Uterus (tissue), 4 donors: ENCODE data around the gene BTBD9. TPM values are rescaled to one million over a fixed set of nuclear protein-coding genes. Genes with fewer than 3 reads are reported as not detected.
"Not testable (repeated sequence)": the region's sequence is repeated elsewhere in the genome, so short reads cannot be mapped to it uniquely, and the experiment has no call there.

Experiments
- DNase-seq, 2 donors: peaks; one replicate each; pipeline ENCODE4 v3.0.0-alpha.2; 2019 to 2020
- H3K27ac ChIP-seq, 2 donors: fragments of 200-600 bp; sonication (generic); 1 replicate in 1 of 2; 2 replicates in 1 of 2; pipeline ENCODE4 v1.5.1; 2016 to 2018
- H3K27me3 ChIP-seq, 2 donors: fragments of 200-600 bp; sonication (generic); one replicate each; pipeline ENCODE4 v1.5.1; 2018 to 2019; ENCODE audit warnings: control low read depth in 1 of 2
- H3K36me3 ChIP-seq, 2 donors: fragments of 200-600 bp; sonication (generic); one replicate each; pipeline ENCODE4 v1.5.1; 2019; ENCODE audit warnings: control low read depth in 1 of 2
- H3K4me1 ChIP-seq, 2 donors: fragments of 200-600 bp; sonication (generic); one replicate each; pipeline ENCODE4 v1.5.1; 2018 to 2019; ENCODE audit warnings: control low read depth in 1 of 2
- H3K4me3 ChIP-seq, 2 donors: fragments of 200-600 bp; sonication (generic); 1 replicate in 1 of 2; 2 replicates in 1 of 2; pipeline ENCODE4 v1.5.1; 2018 to 2019; ENCODE audit warnings: mild to moderate bottlenecking in 1 of 2
- H3K9me3 ChIP-seq, 2 donors: fragments of 200-600 bp; sonication (generic); one replicate each; pipeline ENCODE4 v1.5.1; 2019; ENCODE audit warnings: control low read depth in 1 of 2
- POLR2A ChIP-seq, 2 donors: fragments of 450-650 bp; IDR thresholded peaks; one replicate each; pipeline ENCODE4 v1.6.1; 2016; ENCODE audit warnings: antibody characterized with exemption in 2 of 2, mild to moderate bottlenecking in 1 of 2, moderate library complexity in 1 of 2
- intact Hi-C: fragments of 100-400 bp; cut with DNase I; formaldehyde crosslinking; loops from one replicate; pipeline ENCODE4 v1.15.1; 2023; ENCODE audit warnings: low total_unique reads
- total RNA-seq, 4 donors: library from RNA; depleted of rRNA in 3 of 4; stranded (reverse); fragments of >200 nt in 3 of 4; gene quantifications; one replicate each; pipeline versions ENCODE4 v1.1.0 to v1.2.4, GENCODE V29; 2014 to 2023
- TF ChIP-seq, protein P1 (sequence below), 4 experiments: fragments of 200-600 bp in 2 of 4; fragments of 450-650 bp in 2 of 4; sonication (generic) in 2 of 4; IDR thresholded peaks; one replicate each; pipeline ENCODE4 v1.5.1; 2016 to 2019; ENCODE audit warnings: antibody characterized with exemption in 4 of 4, mild to moderate bottlenecking in 2 of 4, moderate library complexity in 1 of 4
- donor health status: DM: yes; HTN: yes; CAD: no.

BTBD9 gene
- total RNA-seq, 4 donors from 2014 or later, result 10.3 to 50.3 (median 34.4) TPM

DNA sequence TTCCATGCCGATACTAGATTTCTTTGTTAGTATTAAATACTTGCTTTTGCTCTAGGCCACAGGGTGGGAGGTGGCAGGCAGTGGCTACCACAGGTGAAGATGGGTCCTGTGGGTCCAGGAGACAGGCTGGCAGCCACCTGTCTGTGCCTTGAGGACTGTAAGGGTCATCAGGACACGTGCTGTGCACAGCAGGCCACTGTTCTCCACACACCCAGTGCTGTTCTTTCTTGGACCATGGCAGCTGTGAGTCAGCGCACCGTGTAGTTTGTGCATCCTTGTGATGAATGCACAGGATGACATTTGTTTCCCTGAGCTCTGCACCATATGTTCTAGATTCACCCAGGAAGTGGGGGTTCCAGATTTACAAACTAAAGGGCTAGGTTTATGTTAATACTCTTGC lies 503.2 kb downstream of the BTBD9 start:
- Histone ChIP-seq H3K9me3 (no peaks in the 10 kb centered on the region), H3K27me3 (no peaks in the 10 kb centered on the region), H3K36me3 (no peaks in the 10 kb centered on the region), H3K4me1 (no peaks in the 10 kb centered on the region), H3K4me3 (no peak overlapping the region), H3K27ac (no peak overlapping the region)
- TF ChIP-seq, protein P1, sequence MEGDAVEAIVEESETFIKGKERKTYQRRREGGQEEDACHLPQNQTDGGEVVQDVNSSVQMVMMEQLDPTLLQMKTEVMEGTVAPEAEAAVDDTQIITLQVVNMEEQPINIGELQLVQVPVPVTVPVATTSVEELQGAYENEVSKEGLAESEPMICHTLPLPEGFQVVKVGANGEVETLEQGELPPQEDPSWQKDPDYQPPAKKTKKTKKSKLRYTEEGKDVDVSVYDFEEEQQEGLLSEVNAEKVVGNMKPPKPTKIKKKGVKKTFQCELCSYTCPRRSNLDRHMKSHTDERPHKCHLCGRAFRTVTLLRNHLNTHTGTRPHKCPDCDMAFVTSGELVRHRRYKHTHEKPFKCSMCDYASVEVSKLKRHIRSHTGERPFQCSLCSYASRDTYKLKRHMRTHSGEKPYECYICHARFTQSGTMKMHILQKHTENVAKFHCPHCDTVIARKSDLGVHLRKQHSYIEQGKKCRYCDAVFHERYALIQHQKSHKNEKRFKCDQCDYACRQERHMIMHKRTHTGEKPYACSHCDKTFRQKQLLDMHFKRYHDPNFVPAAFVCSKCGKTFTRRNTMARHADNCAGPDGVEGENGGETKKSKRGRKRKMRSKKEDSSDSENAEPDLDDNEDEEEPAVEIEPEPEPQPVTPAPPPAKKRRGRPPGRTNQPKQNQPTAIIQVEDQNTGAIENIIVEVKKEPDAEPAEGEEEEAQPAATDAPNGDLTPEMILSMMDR (IDR thresholded peaks at IDR 0.05), result no peak
- no peak for TF ChIP-seq POLR2A (IDR thresholded peaks at IDR 0.05)
- intact Hi-C loops, result no loop called here
- DNase-seq, result no peak

DNA sequence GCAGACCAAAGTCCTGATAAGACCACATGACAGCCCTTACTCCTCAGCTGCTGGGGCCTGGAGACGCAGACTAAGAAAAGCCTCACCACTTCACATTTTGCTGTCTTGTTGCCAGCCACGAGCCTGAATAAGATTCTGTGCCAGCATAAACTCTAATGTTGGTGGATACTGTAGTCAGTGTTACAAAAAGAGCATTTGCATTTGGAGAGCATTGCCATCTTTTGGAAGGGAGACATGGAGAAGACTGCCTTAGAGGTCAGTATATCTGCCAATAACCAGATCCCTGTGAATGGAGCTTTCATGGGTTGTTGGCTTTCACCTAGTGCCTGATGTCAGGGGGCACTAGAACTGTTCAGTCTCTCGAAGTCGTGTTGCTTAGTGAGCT lies 505.0 kb downstream of the BTBD9 start:
- TF ChIP-seq, protein P1 (IDR thresholded peaks at IDR 0.05), result no peak
- no peak for TF ChIP-seq POLR2A (IDR thresholded peaks at IDR 0.05)
- no peak for DNase-seq
- intact Hi-C loops, result no loop called here
- Histone ChIP-seq H3K27me3 (no peaks in the 10 kb centered on the region), H3K4me3 (no peak overlapping the region), H3K9me3 (no peaks in the 10 kb centered on the region), H3K27ac (no peak overlapping the region), H3K4me1 (no peaks in the 10 kb centered on the region), H3K36me3 (no peaks in the 10 kb centered on the region)

DNA sequence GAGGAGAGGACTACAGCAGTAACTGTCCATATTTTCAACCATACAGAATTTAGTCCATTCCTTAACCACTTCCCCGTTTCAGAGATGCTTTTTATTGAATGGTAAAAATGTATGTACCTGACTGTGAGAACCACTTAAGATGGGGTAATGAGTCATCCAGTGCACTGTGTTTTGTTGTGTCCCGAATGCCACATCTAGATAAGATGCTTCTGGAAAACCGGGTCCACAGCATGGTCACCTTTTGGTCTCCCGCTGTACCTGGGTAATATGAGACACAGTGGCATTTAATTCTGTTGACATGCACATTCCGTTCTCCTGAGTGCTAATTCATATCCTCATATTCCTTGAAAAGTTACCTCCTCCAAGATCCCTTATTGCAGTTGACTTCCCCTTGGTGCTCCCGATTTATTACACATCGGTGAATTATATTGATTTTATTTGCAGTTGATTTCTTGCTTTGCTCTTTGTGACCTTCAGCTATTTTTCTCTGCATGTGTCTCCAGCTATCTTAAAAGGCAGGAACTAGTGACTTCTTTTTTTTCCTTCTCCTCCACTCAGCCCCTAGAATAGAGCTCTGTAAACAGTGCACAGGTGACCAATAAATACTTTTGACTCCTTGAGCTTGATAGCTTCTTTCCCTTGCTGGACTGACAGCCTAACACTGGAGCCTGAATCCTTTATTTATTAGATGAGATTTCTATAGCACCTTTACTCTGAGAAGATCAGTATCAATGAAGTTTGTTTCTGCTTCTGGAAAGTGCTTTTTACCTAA lies 505.6 kb downstream of the BTBD9 start:
- H3K9me3 ChIP-seq, result no peaks in the 10 kb centered on the region
- H3K27ac ChIP-seq, result no peak overlapping the region
- intact Hi-C loops, result no loop called here
- no peaks in the 10 kb centered on the region for H3K36me3 ChIP-seq
- H3K4me1 ChIP-seq, result no peaks in the 10 kb centered on the region
- no peak overlapping the region for H3K4me3 ChIP-seq
- H3K27me3 ChIP-seq, result no peaks in the 10 kb centered on the region
- TF ChIP-seq, protein P1 (IDR thresholded peaks at IDR 0.05), result no peak
- no peak for TF ChIP-seq POLR2A (IDR thresholded peaks at IDR 0.05)
- no peak for DNase-seq

GRCh38 chr6:38131527-38131965 lies 508.2 kb downstream of the BTBD9 start:
- no peaks in the 10 kb centered on the region for H3K36me3 ChIP-seq
- H3K4me3 ChIP-seq, result no peak overlapping the region
- no peaks in the 10 kb centered on the region for H3K4me1 ChIP-seq
- H3K9me3 ChIP-seq, result no peaks in the 10 kb centered on the region
- DNase-seq, result no peak
- intact Hi-C loops, result no loop called here
- H3K27me3 ChIP-seq, result no peaks in the 10 kb centered on the region
- no peak for TF ChIP-seq POLR2A (IDR thresholded peaks at IDR 0.05)
- TF ChIP-seq, protein P1 (IDR thresholded peaks at IDR 0.05), result no peak
- no peak overlapping the region for H3K27ac ChIP-seq

DNA sequence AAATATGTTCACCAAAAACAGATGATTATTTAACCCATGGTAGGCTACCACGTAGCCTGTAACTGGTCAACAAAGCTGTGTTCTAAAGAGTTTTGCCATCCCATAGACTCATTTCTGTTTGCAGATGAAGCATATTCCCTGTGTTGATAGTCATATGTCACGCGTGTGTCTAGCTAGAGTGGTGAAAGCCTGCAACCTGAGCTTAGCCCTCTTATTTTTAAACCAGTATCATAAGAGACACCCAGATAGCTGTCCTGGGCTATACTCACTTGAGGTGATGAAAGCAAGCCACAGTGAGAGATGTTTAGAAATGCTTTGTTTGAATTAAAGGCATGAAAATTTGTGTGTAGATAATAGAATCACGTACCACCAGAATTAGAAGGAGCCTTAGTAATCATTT lies 512.4 kb downstream of the BTBD9 start:
- intact Hi-C loops, result no loop called here
- TF ChIP-seq, protein P1 (IDR thresholded peaks at IDR 0.05), result no peak
- no peak for TF ChIP-seq POLR2A (IDR thresholded peaks at IDR 0.05)
- H3K27me3 ChIP-seq, result no peaks in the 10 kb centered on the region

GRCh38 chr6:38124224-38124926 lies 515.4 kb downstream of the BTBD9 start:
- H3K27me3 ChIP-seq, DNase-seq, H3K36me3 ChIP-seq, H3K9me3 ChIP-seq, H3K27ac ChIP-seq, H3K4me1 ChIP-seq, H3K4me3 ChIP-seq, intact Hi-C loops: not testable (repeated sequence)

More for the DNA sequence above, 512.4 kb downstream of the BTBD9 start:
- no peak for DNase-seq
- Histone ChIP-seq H3K36me3 (no peaks in the 10 kb centered on the region), H3K27ac (no peak overlapping the region), H3K9me3 (no peaks in the 10 kb centered on the region), H3K4me1 (no peaks in the 10 kb centered on the region), H3K4me3 (no peak overlapping the region)
